Stomach smooth muscle (tissue), 2 donors: ENCODE measurements around the gene GNA12.
"Not testable (repeated sequence)": the region's sequence is repeated elsewhere in the genome, so short reads cannot be mapped to it uniquely, and the experiment has no call there.

Experiments
- H3K27ac ChIP-seq: one replicate; pipeline ENCODE4 v1.7.0; 2013; ENCODE audit warnings: mild to moderate bottlenecking, low read length, inconsistent platforms
- H3K27me3 ChIP-seq, 2 donors: one replicate each; pipeline ENCODE4 v1.7.0; 2013; ENCODE audit warnings: low read length in 2 of 2; ENCODE audit not compliant: insufficient read depth in 2 of 2, control insufficient read depth in 1 of 2
- H3K36me3 ChIP-seq, 2 donors: one replicate each; pipeline ENCODE4 v1.7.0; 2013; ENCODE audit warnings: low read length in 2 of 2; ENCODE audit not compliant: control insufficient read depth in 2 of 2, insufficient read depth in 2 of 2
- H3K4me1 ChIP-seq: one replicate; pipeline ENCODE4 v1.7.0; 2013; ENCODE audit warnings: low read length; ENCODE audit not compliant: control insufficient read depth, insufficient read depth
- H3K4me3 ChIP-seq, 2 donors: one replicate each; pipeline ENCODE4 v1.7.0; 2013; ENCODE audit warnings: low read length in 2 of 2
- H3K9ac ChIP-seq, 2 donors: one replicate each; pipeline ENCODE4 v1.7.0; 2013; ENCODE audit warnings: low read length in 2 of 2, mild to moderate bottlenecking in 1 of 2
- H3K9me3 ChIP-seq, 2 donors: one replicate each; pipeline ENCODE4 v1.7.0; 2013; ENCODE audit warnings: low read length in 2 of 2; ENCODE audit not compliant: control insufficient read depth in 2 of 2
- donor health status: healthy.
- donor health status: Pancreatic carcinoma.

Gene GNA12

DNA sequence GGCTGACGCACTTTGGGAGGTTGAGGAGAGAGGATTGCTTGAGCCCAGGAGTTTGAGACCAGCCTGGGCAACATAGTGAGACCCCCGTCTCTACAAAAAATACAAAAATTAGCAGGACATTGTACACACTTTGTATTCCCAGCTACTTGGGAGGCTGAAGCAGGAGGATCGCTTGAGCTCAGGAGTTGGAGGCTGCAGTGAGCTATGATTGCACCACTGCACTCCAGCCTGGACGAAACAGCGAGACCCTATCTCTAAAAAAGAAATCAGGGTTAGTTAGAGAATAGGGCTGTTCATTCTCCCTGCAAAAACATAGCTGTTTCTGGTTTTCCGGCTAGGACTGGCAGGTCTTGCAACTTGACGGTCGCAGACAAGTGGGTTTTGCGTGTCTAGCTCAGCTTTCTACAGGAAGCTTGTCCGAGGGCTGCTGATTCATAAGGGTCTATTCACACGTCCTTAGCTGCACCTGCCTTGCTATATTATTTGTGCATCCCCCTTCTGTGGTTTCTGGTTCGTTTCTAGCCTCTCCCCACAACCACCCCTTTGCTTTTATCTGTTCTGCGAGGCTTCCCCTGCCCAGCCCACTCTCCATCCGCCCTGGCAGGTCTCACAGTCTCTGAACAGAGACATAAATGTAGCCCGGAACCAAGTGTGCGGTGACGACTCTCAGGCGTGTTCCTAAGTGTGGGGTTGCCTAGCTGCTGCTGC is 145.4 kb downstream of the GNA12 start:
- H3K9ac ChIP-seq = no peak overlapping the region
- H3K9me3 ChIP-seq = no peaks in the 10 kb centered on the region
- peaks cover 5% of the 10 kb centered on the region for H3K4me1 ChIP-seq
- no peak overlapping the region for H3K27ac ChIP-seq
- no peaks in the 10 kb centered on the region for H3K27me3 ChIP-seq
- H3K4me3 ChIP-seq = no peak overlapping the region
- H3K36me3 ChIP-seq = no peaks in the 10 kb centered on the region

DNA sequence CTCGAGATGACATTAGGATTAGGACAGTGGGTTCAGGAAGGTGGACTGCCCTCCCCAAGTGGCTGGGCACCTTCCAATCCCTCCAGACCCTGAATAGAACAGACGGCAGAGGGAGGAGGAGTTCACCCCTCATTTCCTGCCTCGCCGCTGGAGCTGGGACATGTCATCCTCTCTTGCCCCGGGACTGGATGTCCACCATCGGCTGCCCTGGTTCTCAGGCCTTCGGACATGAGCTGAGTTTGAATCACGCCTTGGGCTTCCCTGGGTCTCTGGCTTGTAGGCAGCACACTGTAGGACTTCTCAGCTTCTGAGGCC is 150.0 kb downstream of the GNA12 start:
- H3K27me3 ChIP-seq, H3K36me3 ChIP-seq, H3K4me1 ChIP-seq, H3K9ac ChIP-seq, H3K27ac ChIP-seq, H3K9me3 ChIP-seq, H3K4me3 ChIP-seq: not testable (repeated sequence)

GRCh38 chr7:2693420-2694121 is 150.5 kb downstream of the GNA12 start:
- not testable (repeated sequence) for H3K36me3 ChIP-seq, H3K27ac ChIP-seq, H3K9me3 ChIP-seq, H3K9ac ChIP-seq, H3K4me3 ChIP-seq, H3K4me1 ChIP-seq
- peaks cover 5 to 12% of the 10 kb centered on the region in 2 donors for H3K27me3 ChIP-seq

DNA sequence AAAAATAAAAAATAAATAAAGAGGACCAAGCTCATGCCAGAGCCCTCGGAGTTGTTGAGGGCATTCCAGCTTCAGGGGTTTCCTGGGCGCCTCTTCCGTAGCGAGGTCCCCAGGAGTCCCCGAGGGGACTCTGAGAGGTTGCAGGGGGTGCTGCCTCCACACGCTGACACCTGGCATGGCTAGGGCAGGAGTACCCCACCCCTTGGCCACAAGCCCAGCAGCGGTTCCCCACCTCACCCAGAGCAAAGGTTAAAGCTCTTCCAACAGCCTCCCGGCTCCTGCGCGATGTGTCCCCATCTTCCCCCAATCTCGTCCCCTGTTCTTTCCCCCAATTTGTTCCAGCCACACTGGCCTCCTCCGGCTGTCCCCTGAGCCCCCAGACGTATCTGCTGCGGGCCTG is 151.6 kb downstream of the GNA12 start:
- peaks cover 9 to 21% of the 10 kb centered on the region in 2 donors for H3K27me3 ChIP-seq
- no peaks in the 10 kb centered on the region for H3K9me3 ChIP-seq
- no peaks in the 10 kb centered on the region for H3K36me3 ChIP-seq
- no peak overlapping the region for H3K27ac ChIP-seq
- H3K9ac ChIP-seq = no peak overlapping the region
- H3K4me3 ChIP-seq = no peak overlapping the region
- H3K4me1 ChIP-seq = peaks cover 12% of the 10 kb centered on the region

- Histone ChIP-seq H3K4me1 (peaks cover 13% of the 10 kb centered on the region), H3K27me3 (peaks cover 14 to 26% of the 10 kb centered on the region in 2 donors)
- H3K36me3 ChIP-seq, H3K27ac ChIP-seq, H3K9me3 ChIP-seq, H3K4me3 ChIP-seq, H3K9ac ChIP-seq: not testable (repeated sequence)
Measured at GRCh38 chr7:2691932-2692439, 152.1 kb downstream of the GNA12 start.

DNA sequence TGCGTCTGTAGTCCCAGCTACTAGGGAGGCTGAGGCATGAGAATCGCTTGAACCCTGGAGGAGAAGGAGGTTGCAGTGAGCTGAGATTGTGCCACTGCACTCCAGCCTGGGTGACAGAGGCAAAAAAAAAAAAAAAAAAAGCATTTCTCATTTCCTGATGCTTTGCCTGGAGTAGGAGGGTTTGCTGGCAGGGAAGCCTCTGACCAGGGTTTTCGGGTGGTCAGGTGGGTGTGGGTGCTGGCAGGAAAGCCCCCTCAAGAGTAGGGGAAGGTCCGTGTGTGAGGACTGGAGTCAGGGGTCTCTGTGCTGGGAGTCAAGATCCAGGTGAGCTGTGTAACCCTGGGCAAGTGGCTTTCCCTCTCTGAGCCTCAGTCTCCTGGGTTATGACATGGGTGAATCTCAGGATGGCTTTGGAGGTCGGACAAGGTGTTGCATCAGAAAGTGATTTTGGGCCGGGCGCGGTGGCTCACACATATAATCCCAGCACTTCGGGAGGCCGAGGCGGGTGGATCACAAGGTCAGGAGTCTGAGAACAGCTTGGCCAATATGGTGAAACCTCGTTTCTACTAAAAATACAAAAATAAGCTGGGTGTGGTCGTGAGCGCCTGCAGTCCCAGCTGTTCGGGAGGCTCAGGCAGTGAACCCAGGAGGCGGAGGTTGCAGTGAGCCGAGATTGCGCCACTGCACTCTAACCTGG is 152.9 kb downstream of the GNA12 start:
- H3K27ac ChIP-seq = no peak overlapping the region

DNA sequence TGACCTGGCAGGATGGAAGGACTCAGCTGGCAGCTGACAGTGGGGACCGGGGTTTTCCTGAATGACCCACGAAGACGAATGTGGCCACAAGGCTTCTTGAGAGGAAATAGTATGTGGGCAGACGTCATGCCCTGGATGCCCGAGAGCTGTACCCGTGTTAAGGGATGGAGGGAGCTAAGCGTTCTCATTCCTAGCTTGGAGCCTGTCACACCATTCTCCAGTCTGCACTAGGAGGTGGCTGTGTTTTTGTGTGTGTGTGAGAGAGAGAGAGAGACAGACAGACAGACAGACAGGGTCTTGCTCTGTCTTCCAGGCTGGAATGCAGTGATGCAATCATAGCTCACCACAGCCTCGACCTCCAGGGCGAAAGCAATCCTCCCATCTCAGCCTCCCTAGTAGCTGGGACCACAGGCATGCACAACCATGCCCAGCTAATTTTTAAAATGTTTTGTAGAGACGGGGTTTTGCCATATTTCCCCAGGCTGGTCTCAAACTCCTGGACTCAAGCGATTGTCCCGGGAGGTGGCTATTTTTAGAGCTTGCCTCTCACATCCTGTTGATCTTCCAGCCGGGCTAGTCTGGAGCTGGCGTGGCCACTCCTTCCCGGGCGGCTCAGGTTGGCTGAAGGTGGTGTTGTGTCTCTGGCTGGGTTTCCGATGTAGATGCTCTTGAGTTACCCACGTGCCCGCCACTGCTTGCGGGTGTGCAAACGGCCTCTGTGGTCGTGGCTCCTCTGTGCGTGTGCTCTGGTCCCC is 154.0 kb downstream of the GNA12 start:
- no peaks in the 10 kb centered on the region for H3K36me3 ChIP-seq
- no peak overlapping the region for H3K9ac ChIP-seq
- peaks cover 20 to 35% of the 10 kb centered on the region in 2 donors for H3K27me3 ChIP-seq
- no peak overlapping the region for H3K4me3 ChIP-seq
- no peak overlapping the region for H3K27ac ChIP-seq
- no peaks in the 10 kb centered on the region for H3K9me3 ChIP-seq
- H3K4me1 ChIP-seq = peaks cover 13% of the 10 kb centered on the region

More for the DNA sequence above, 152.9 kb downstream of the GNA12 start:
- Histone ChIP-seq H3K9me3 (no peaks in the 10 kb centered on the region), H3K4me3 (no peak overlapping the region), H3K27me3 (peaks cover 17 to 31% of the 10 kb centered on the region in 2 donors), H3K36me3 (no peaks in the 10 kb centered on the region), H3K4me1 (peaks cover 13% of the 10 kb centered on the region), H3K9ac (no peak overlapping the region)

- Histone ChIP-seq H3K9me3 (no peaks in the 10 kb centered on the region), H3K36me3 (no peaks in the 10 kb centered on the region), H3K9ac (no peak overlapping the region), H3K4me1 (peaks cover 13% of the 10 kb centered on the region), H3K27me3 (peaks cover 21 to 35% of the 10 kb centered on the region in 2 donors), H3K4me3 (no peak overlapping the region), H3K27ac (no peak overlapping the region)
Measured at GRCh38 chr7:2689343-2689847, 154.7 kb downstream of the GNA12 start.

DNA sequence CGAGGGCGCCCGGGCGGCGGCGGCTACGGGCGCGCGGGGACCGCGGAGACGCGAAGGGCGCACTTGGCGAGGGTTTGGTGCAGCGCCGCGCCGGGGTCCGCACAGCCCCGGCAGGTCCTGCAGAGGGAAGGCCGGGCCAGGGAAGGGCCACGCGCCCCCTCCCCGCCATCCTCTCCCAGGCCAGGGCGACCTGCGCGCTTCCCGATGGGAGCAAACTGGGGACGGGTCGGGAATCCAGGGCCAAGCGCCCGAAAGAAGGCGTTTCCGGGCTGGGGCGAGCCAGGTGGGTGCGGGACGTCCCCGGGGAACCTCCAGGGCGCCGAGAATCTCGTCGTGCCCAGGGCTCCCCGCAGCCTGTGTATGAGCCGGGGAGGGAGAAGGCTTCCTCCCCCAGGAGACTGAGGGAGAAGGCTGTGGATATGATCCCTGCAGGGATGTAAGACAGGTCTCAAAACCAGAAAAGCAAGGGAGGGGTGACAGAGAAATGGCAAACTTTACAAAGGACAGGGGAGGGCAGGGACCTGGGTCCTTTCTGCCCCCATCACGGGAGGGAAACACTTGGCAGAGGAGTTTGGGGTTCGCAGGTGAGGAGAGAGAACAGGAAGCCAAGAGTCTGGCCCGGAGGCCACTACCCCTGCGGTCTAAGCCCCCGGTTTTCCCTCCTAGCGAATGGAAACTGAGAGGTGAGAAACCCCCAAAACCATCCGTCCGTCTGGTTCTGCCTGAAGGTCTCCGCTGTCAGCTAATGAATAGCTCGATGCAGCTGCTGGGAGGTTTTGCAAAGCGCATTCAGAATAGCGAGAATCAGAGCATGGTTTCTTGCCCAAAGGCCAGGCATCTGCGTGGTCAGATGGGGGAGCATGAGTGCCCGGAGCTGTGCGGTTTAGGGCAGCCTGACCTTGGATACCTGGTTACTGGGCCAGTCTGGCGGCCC is 155.4 kb downstream of the GNA12 start:
- H3K4me3 ChIP-seq = peak overlapping the region in 1 of 2 donors; percentile 15
- H3K36me3 ChIP-seq = no peaks in the 10 kb centered on the region
- peaks cover 13% of the 10 kb centered on the region for H3K4me1 ChIP-seq
- H3K9me3 ChIP-seq = no peaks in the 10 kb centered on the region
- H3K27me3 ChIP-seq = peaks cover 23 to 35% of the 10 kb centered on the region in 2 donors
- H3K27ac ChIP-seq = no peak overlapping the region
- H3K9ac ChIP-seq = no peak overlapping the region
